NB4 (cell line): ENCODE data around the gene ARHGAP18.

ENCODE experiments used
- CTCF ChIP-seq: IDR thresholded peaks from one replicate; pipeline ENCODE4 v1.5.1; 2012; ENCODE audit warnings: low read depth, low read length
- POLR2A ChIP-seq: IDR thresholded peaks from 2 replicates; pipeline ENCODE4 v1.6.1; 2011; ENCODE audit warnings: mild to moderate bottlenecking; ENCODE audit not compliant: insufficient read length; ENCODE audit errors: extremely low read depth
- TF ChIP-seq, protein P1 (sequence below): IDR thresholded peaks from 2 replicates; pipeline ENCODE4 v1.6.1; 2011; ENCODE audit warnings: low read depth, low read length

GRCh38 chr6:129736105-129736504 lies 26.1 kb upstream of the ARHGAP18 start:
- TF ChIP-seq POLR2A (no peak), CTCF (no peak)
- TF ChIP-seq, protein P1, sequence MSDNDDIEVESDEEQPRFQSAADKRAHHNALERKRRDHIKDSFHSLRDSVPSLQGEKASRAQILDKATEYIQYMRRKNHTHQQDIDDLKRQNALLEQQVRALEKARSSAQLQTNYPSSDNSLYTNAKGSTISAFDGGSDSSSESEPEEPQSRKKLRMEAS, result no peak
